Forelimb muscle (tissue), 1 donor: ENCODE data around the gene RTKN. TPM values are rescaled to one million over a fixed set of nuclear protein-coding genes. Genes with fewer than 3 reads are reported as not detected.

Experiments
- DNase-seq: peaks from one replicate; pipeline ENCODE4 v3.0.0-alpha.2; 2013; ENCODE audit warnings: low read depth
- polyA plus RNA-seq: library from polyadenylated mRNA; unstranded; fragments of 120-200 nt; gene quantifications from one replicate; pipeline ENCODE4 v1.2.1, GENCODE V29; 2013; ENCODE audit not compliant: insufficient read length

Gene RTKN
- polyA plus RNA-seq, 1 donor: 50.9 TPM

DNA sequence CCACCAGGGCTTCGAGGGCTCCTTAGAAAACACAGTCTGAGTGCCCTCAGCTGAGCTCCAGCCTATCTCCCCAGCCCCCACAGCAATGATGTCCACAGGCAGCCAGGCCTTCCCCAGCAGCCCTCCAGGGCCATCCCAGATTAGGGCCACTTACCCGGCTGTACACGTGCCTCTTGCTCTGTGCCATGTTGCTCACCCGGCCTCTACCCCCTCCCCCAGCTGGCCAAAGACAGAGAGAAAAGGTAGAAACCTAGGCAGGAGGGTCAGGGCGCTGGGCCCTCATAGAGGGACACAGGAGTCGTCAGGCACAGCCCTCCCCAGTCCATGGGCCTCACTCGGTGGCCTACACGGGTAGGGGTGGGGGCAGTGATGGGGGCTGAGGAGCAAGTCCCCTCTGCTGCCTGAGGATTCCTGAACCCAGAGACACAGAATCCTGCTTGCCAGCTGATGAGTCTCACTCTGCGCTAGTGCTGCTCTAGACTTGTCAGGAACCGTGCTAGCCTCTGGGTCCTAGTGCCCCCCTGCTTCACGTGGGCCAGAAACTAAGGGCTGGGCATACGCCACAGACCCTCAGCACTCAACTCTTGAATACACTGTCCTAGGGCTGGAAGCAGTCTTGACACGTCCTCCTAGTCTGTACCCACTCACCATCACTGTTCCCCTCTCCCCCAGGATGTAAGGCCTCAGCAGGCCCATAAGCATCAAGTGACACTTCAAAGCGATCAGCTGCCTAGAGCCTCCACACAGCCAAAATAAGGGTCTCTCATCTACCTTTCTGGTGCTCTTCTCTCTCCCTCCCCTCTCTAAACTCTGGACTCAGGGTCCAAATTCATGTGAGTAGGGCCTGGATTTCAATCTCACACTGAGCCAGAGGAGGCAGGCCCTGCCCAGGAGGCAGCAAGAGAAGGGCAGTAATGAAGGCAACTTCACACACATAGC lies 61.6 kb downstream of the RTKN start, which contains the start of gene DCTN1:
Gene DCTN1, minus strand, starts transcription at position 461 of the 939 bp plus-strand sequence. Its CDS starts 274 bp downstream, at position 187.
- peak; percentile 29 for DNase-seq

DNA sequence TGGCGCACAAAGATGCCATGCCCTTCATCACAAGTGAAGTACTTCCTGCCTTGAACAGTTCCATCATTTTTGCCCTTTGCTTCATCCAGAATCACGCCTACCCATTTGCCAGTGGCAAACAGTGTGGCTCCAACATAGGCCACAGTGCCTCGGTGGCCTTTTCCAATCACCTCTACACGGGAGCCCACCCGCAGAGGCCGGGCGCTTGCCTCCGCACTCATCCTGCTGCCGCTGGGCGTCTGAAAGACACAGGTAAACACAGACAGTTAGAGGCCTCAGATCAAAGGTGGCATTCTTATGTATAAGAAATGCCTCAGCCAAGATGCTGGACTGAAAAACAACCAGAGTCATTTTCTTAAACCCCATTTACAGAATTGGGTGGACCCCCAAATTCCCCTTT lies 63.7 kb downstream of the RTKN start:
- no peak for DNase-seq

DNA sequence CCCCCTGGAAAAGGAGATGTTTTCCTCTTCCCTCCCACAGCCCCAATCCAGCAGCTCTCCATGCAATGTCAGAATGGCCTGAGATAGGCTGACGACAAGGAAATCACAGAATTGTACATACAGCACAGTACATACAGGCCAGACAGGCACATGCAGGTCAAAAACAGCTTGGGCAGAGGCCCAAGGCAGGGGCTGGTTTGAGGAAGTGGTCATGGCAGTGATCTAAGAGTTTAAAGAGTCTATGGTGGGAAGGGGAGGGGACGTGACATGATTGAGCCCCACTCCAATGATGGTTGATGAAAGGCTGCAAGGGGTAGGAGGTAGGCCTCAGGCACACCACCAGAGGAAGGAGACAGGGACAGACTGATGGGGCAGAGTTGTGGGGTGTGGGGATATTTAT lies 65.9 kb downstream of the RTKN start:
- DNase-seq: no peak

Other genes starting within 250 kb of the RTKN start
- gene MTHFD2, start 243.3 kb downstream of the RTKN start, polyA plus RNA-seq: 21.8 TPM
- gene SLC4A5, start 98.5 kb downstream of the RTKN start, polyA plus RNA-seq: 2.0 TPM
- gene DCTN1, start 61.6 kb downstream of the RTKN start, polyA plus RNA-seq: 98.0 TPM
- gene C2orf81, start 20.3 kb downstream of the RTKN start, polyA plus RNA-seq: 2.2 TPM
- gene WDR54, start 20.2 kb downstream of the RTKN start, polyA plus RNA-seq: 8.7 TPM
- 19.0 TPM for gene INO80B, start 13.2 kb upstream of the RTKN start, polyA plus RNA-seq
- 57.6 TPM for gene WBP1, start 16.5 kb upstream of the RTKN start, polyA plus RNA-seq
- 30.4 TPM for gene MOGS, start 23.4 kb upstream of the RTKN start, polyA plus RNA-seq
- 66.9 TPM for gene MRPL53, start 30.7 kb upstream of the RTKN start, polyA plus RNA-seq
- gene CCDC142, start 41.1 kb upstream of the RTKN start, polyA plus RNA-seq: 9.9 TPM
- 18.3 TPM for gene TTC31, start 41.1 kb upstream of the RTKN start, polyA plus RNA-seq
- gene LBX2, start 57.7 kb upstream of the RTKN start, polyA plus RNA-seq: 1.2 TPM
- gene PCGF1, start 65.8 kb upstream of the RTKN start, polyA plus RNA-seq: 14.1 TPM
- not detected for gene TLX2, start 72.5 kb upstream of the RTKN start, polyA plus RNA-seq
- gene DQX1, start 84.3 kb upstream of the RTKN start, polyA plus RNA-seq: 0.14 TPM
- 60.5 TPM for gene AUP1, start 87.8 kb upstream of the RTKN start, polyA plus RNA-seq
- gene HTRA2, start 88.0 kb upstream of the RTKN start, polyA plus RNA-seq: 28.8 TPM
- gene LOXL3, start 112.0 kb upstream of the RTKN start, polyA plus RNA-seq: 8.7 TPM
- 5.5 TPM for gene DOK1, start 112.8 kb upstream of the RTKN start, polyA plus RNA-seq
- gene M1AP, start 206.4 kb upstream of the RTKN start, polyA plus RNA-seq: 0.14 TPM
- 2.1 TPM for gene SEMA4F, start 212.3 kb upstream of the RTKN start, polyA plus RNA-seq